ENCODE data around the gene NCBP3.
"Not testable (repeated sequence)": the region's sequence is repeated elsewhere in the genome, so short reads cannot be mapped to it uniquely, and the experiment has no call there.

Gene NCBP3

GRCh38 chr17:3866276-3866675 lies 20.2 kb upstream of the NCBP3 start:
- Histone ChIP-seq H3K9ac (ENCODE audit: low read depth in 1 of 2, low read length in 2 of 2) (no peak overlapping the region), H3K27ac (ENCODE audit: low read depth in 2 of 2, low read length in 2 of 2) (no peak overlapping the region), H3K27me3 (ENCODE audit: control insufficient read depth in 2 of 2, insufficient read depth in 2 of 2, low read length in 2 of 2) (no peaks in the 10 kb centered on the region), H3K4me3 (ENCODE audit: low read length in 2 of 2) (no peak overlapping the region), H3K9me3 (ENCODE audit: control insufficient read depth in 2 of 2, low read length in 2 of 2) (no peaks in the 10 kb centered on the region), H3K4me1 (ENCODE audit: control insufficient read depth in 2 of 2, insufficient read depth in 2 of 2, low read length in 2 of 2) (no peaks in the 10 kb centered on the region), H3K36me3 (ENCODE audit: control insufficient read depth in 2 of 2, insufficient read depth in 2 of 2, low read length in 2 of 2) (peaks cover 2 to 6% of the 10 kb centered on the region in 2 donors)

GRCh38 chr17:3865176-3865575 lies 19.1 kb upstream of the NCBP3 start:
- Histone ChIP-seq H3K4me1 (ENCODE audit: control insufficient read depth in 2 of 2, insufficient read depth in 2 of 2, low read length in 2 of 2) (no peaks in the 10 kb centered on the region), H3K27ac (ENCODE audit: low read depth in 2 of 2, low read length in 2 of 2) (no peak overlapping the region), H3K9ac (ENCODE audit: low read depth in 1 of 2, low read length in 2 of 2) (no peak overlapping the region)

GRCh38 chr17:3864534-3864933 lies 18.5 kb upstream of the NCBP3 start:
- H3K4me1 ChIP-seq (ENCODE audit: control insufficient read depth in 2 of 2, insufficient read depth in 2 of 2, low read length in 2 of 2): no peaks in the 10 kb centered on the region
- H3K9me3 ChIP-seq (ENCODE audit: control insufficient read depth in 2 of 2, low read length in 2 of 2): no peaks in the 10 kb centered on the region
- no peak overlapping the region for H3K9ac ChIP-seq (ENCODE audit: low read depth in 1 of 2, low read length in 2 of 2)
- H3K27ac ChIP-seq (ENCODE audit: low read depth in 2 of 2, low read length in 2 of 2): no peak overlapping the region
- peaks cover 0 to 9% of the 10 kb centered on the region in 2 donors for H3K36me3 ChIP-seq (ENCODE audit: control insufficient read depth in 2 of 2, insufficient read depth in 2 of 2, low read length in 2 of 2)
- no peaks in the 10 kb centered on the region for H3K27me3 ChIP-seq (ENCODE audit: control insufficient read depth in 2 of 2, insufficient read depth in 2 of 2, low read length in 2 of 2)
- H3K4me3 ChIP-seq (ENCODE audit: low read length in 2 of 2): no peak overlapping the region

More at GRCh38 chr17:3865176-3865575, 19.1 kb upstream of the NCBP3 start:
- Histone ChIP-seq H3K9me3 (ENCODE audit: control insufficient read depth in 2 of 2, low read length in 2 of 2) (no peaks in the 10 kb centered on the region), H3K36me3 (ENCODE audit: control insufficient read depth in 2 of 2, insufficient read depth in 2 of 2, low read length in 2 of 2) (peaks cover 2 to 12% of the 10 kb centered on the region in 2 donors), H3K4me3 (ENCODE audit: low read length in 2 of 2) (no peak overlapping the region), H3K27me3 (ENCODE audit: control insufficient read depth in 2 of 2, insufficient read depth in 2 of 2, low read length in 2 of 2) (no peaks in the 10 kb centered on the region)

GRCh38 chr17:3861761-3862681 lies 16.0 kb upstream of the NCBP3 start:
- no peak overlapping the region for H3K27ac ChIP-seq (ENCODE audit: low read depth in 2 of 2, low read length in 2 of 2)
- H3K36me3 ChIP-seq (ENCODE audit: control insufficient read depth in 2 of 2, insufficient read depth in 2 of 2, low read length in 2 of 2): peaks cover 0 to 7% of the 10 kb centered on the region in 2 donors

GRCh38 chr17:3860939-3861700 lies 15.1 kb upstream of the NCBP3 start:
- Histone ChIP-seq H3K27me3 (ENCODE audit: control insufficient read depth in 2 of 2, insufficient read depth in 2 of 2, low read length in 2 of 2) (no peaks in the 10 kb centered on the region), H3K36me3 (ENCODE audit: control insufficient read depth in 2 of 2, insufficient read depth in 2 of 2, low read length in 2 of 2) (peaks cover 0 to 7% of the 10 kb centered on the region in 2 donors), H3K9me3 (ENCODE audit: control insufficient read depth in 2 of 2, low read length in 2 of 2) (no peaks in the 10 kb centered on the region), H3K4me1 (ENCODE audit: control insufficient read depth in 2 of 2, insufficient read depth in 2 of 2, low read length in 2 of 2) (no peaks in the 10 kb centered on the region), H3K9ac (ENCODE audit: low read depth in 1 of 2, low read length in 2 of 2) (no peak overlapping the region), H3K27ac (ENCODE audit: low read depth in 2 of 2, low read length in 2 of 2) (no peak overlapping the region), H3K4me3 (ENCODE audit: low read length in 2 of 2) (no peak overlapping the region)

More at GRCh38 chr17:3861761-3862681, 16.0 kb upstream of the NCBP3 start:
- Histone ChIP-seq H3K4me3 (ENCODE audit: low read length in 2 of 2) (no peak overlapping the region), H3K27me3 (ENCODE audit: control insufficient read depth in 2 of 2, insufficient read depth in 2 of 2, low read length in 2 of 2) (no peaks in the 10 kb centered on the region), H3K4me1 (ENCODE audit: control insufficient read depth in 2 of 2, insufficient read depth in 2 of 2, low read length in 2 of 2) (no peaks in the 10 kb centered on the region), H3K9me3 (ENCODE audit: control insufficient read depth in 2 of 2, low read length in 2 of 2) (no peaks in the 10 kb centered on the region), H3K9ac (ENCODE audit: low read depth in 1 of 2, low read length in 2 of 2) (no peak overlapping the region)

GRCh38 chr17:3859940-3860339 lies 13.9 kb upstream of the NCBP3 start:
- H3K4me3 ChIP-seq (ENCODE audit: low read length in 2 of 2): no peak overlapping the region
- no peak overlapping the region for H3K9ac ChIP-seq (ENCODE audit: low read depth in 1 of 2, low read length in 2 of 2)
- no peak overlapping the region for H3K27ac ChIP-seq (ENCODE audit: low read depth in 2 of 2, low read length in 2 of 2)
- H3K27me3 ChIP-seq (ENCODE audit: control insufficient read depth in 2 of 2, insufficient read depth in 2 of 2, low read length in 2 of 2): no peaks in the 10 kb centered on the region
- no peaks in the 10 kb centered on the region for H3K9me3 ChIP-seq (ENCODE audit: control insufficient read depth in 2 of 2, low read length in 2 of 2)
- peaks cover 0 to 7% of the 10 kb centered on the region in 2 donors for H3K36me3 ChIP-seq (ENCODE audit: control insufficient read depth in 2 of 2, insufficient read depth in 2 of 2, low read length in 2 of 2)
- no peaks in the 10 kb centered on the region for H3K4me1 ChIP-seq (ENCODE audit: control insufficient read depth in 2 of 2, insufficient read depth in 2 of 2, low read length in 2 of 2)

GRCh38 chr17:3857261-3858105 lies 11.4 kb upstream of the NCBP3 start:
- Histone ChIP-seq H3K27ac (ENCODE audit: low read depth in 2 of 2, low read length in 2 of 2) (no peak overlapping the region), H3K4me3 (ENCODE audit: low read length in 2 of 2) (no peak overlapping the region), H3K9me3 (ENCODE audit: control insufficient read depth in 2 of 2, low read length in 2 of 2) (no peaks in the 10 kb centered on the region)

GRCh38 chr17:3854204-3854603 lies 8.2 kb upstream of the NCBP3 start:
- H3K27me3 ChIP-seq (ENCODE audit: control insufficient read depth in 2 of 2, insufficient read depth in 2 of 2, low read length in 2 of 2); H3K4me1 ChIP-seq (ENCODE audit: control insufficient read depth in 2 of 2, insufficient read depth in 2 of 2, low read length in 2 of 2); H3K9me3 ChIP-seq (ENCODE audit: control insufficient read depth in 2 of 2, low read length in 2 of 2); H3K4me3 ChIP-seq (ENCODE audit: low read length in 2 of 2); H3K36me3 ChIP-seq (ENCODE audit: control insufficient read depth in 2 of 2, insufficient read depth in 2 of 2, low read length in 2 of 2); H3K27ac ChIP-seq (ENCODE audit: low read depth in 2 of 2, low read length in 2 of 2); H3K9ac ChIP-seq (ENCODE audit: low read depth in 1 of 2, low read length in 2 of 2): not testable (repeated sequence)

More at GRCh38 chr17:3857261-3858105, 11.4 kb upstream of the NCBP3 start:
- Histone ChIP-seq H3K36me3 (ENCODE audit: control insufficient read depth in 2 of 2, insufficient read depth in 2 of 2, low read length in 2 of 2) (peaks cover 0 to 7% of the 10 kb centered on the region in 2 donors), H3K4me1 (ENCODE audit: control insufficient read depth in 2 of 2, insufficient read depth in 2 of 2, low read length in 2 of 2) (no peaks in the 10 kb centered on the region), H3K9ac (ENCODE audit: low read depth in 1 of 2, low read length in 2 of 2) (no peak overlapping the region), H3K27me3 (ENCODE audit: control insufficient read depth in 2 of 2, insufficient read depth in 2 of 2, low read length in 2 of 2) (no peaks in the 10 kb centered on the region)

GRCh38 chr17:3852561-3852960 lies 6.5 kb upstream of the NCBP3 start:
- no peaks in the 10 kb centered on the region for H3K27me3 ChIP-seq (ENCODE audit: control insufficient read depth in 2 of 2, insufficient read depth in 2 of 2, low read length in 2 of 2)
- no peak overlapping the region for H3K9ac ChIP-seq (ENCODE audit: low read depth in 1 of 2, low read length in 2 of 2)
- H3K36me3 ChIP-seq (ENCODE audit: control insufficient read depth in 2 of 2, insufficient read depth in 2 of 2, low read length in 2 of 2): no peaks in the 10 kb centered on the region
- no peaks in the 10 kb centered on the region for H3K9me3 ChIP-seq (ENCODE audit: control insufficient read depth in 2 of 2, low read length in 2 of 2)
- no peak overlapping the region for H3K27ac ChIP-seq (ENCODE audit: low read depth in 2 of 2, low read length in 2 of 2)
- H3K4me1 ChIP-seq (ENCODE audit: control insufficient read depth in 2 of 2, insufficient read depth in 2 of 2, low read length in 2 of 2): no peaks in the 10 kb centered on the region
- no peak overlapping the region for H3K4me3 ChIP-seq (ENCODE audit: low read length in 2 of 2)
